Gastroesophageal sphincter (tissue), 3 donors: ENCODE data around the gene CD1E.

ENCODE experiments used
- CTCF ChIP-seq, 4 experiments: fragments of 200-600 bp in 2 of 4; fragments of 450-650 bp in 2 of 4; sonication (generic) in 1 of 4; IDR thresholded peaks; one replicate each; pipeline ENCODE4 v1.5.1; 2017 to 2019; ENCODE audit warnings: antibody characterized with exemption in 4 of 4, mild to moderate bottlenecking in 2 of 4, moderate library complexity in 2 of 4
- POLR2A ChIP-seq, 2 donors: fragments of 450-650 bp; IDR thresholded peaks; one replicate each; pipeline ENCODE4 v1.6.1; 2017; ENCODE audit warnings: antibody characterized with exemption in 2 of 2, mild to moderate bottlenecking in 2 of 2, moderate library complexity in 1 of 2

DNA sequence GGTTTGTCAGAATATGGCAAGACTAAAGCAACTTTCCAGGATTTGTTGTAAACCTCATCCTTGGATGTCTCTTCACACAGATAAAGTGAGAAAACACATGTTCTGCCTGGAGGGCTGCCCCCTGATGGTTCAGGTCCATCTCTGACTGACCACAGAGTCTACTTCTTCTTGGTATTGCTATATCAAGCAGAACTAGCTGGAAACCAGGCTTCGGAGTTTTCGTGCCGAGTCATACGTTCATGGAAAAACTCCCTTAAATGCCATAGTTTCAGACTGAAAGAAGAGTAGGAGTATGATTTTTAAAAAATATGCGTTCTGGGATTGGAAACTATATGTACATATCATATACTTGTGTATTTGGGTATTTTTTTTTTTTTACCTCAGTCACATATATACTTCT lies 39.8 kb downstream of the CD1E start:
- no peak for TF ChIP-seq CTCF (IDR thresholded peaks at IDR 0.05)
- TF ChIP-seq POLR2A (IDR thresholded peaks at IDR 0.05): no peak
